Mononuclear cell (primary cell): ENCODE results near the gene TCF12. TPM values are rescaled to one million over a fixed set of nuclear protein-coding genes. Genes with fewer than 3 reads are reported as not detected.

Experiments
- H3K27me3 ChIP-seq: 2 replicates; pipeline ENCODE4 v1.6.0; 2011; ENCODE audit warnings: low read length, control low read depth; ENCODE audit not compliant: insufficient read depth
- H3K4me1 ChIP-seq: 2 replicates; pipeline ENCODE4 v1.5.1; 2011; ENCODE audit warnings: mild to moderate bottlenecking, low read length, control low read depth; ENCODE audit not compliant: insufficient read depth
- H3K4me3 ChIP-seq: 2 replicates; pipeline ENCODE4 v1.5.1; 2011; ENCODE audit warnings: mild to moderate bottlenecking, low read length, moderate library complexity
- H3K9me3 ChIP-seq: 2 replicates; pipeline ENCODE4 v1.5.1; 2011; ENCODE audit warnings: low read depth, mild to moderate bottlenecking, control low read depth, low read length
- total RNA-seq: library from RNA; depleted of rRNA; stranded (reverse); fragments of >200 nt; gene quantifications from one replicate; pipeline ENCODE4 v1.2.3, GENCODE V29; 2012

TCF12 gene
- total RNA-seq, 1 donor: 45.8 TPM

GRCh38 chr15:57025264-57025926, 107.0 kb downstream of the TCF12 start:
- H3K27me3 ChIP-seq: no peaks in the 10 kb centered on the region
- no peak overlapping the region for H3K4me3 ChIP-seq
- no peaks in the 10 kb centered on the region for H3K4me1 ChIP-seq
- H3K9me3 ChIP-seq: no peaks in the 10 kb centered on the region

DNA sequence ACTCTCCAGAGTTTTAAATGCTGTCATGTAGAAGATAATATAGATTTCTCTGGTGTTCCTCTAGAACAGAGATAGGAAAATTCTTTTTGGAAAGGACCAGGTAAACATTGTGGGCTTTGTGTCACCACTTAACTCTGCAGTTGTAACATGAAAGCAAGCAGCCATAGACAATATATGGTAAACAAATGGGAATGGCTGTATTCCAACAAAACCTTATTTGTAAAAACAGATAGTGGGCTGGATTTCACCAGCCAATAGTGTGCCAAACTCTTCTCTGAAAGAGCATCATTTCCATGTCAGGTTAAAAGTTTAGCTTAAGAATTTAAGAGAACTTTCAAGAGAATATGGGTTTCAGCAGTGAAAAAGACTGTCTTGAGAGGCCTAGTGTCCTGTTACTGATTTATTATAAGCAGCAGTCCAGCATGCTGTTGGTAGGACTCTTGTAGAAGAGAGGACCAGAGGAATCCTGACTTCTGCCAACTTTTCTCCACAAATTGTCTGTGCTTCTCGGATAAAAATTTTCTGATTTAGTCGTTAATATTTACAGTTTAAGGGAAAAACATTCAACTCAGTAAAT, 107.7 kb downstream of the TCF12 start:
- Histone ChIP-seq H3K9me3 (no peaks in the 10 kb centered on the region), H3K27me3 (no peaks in the 10 kb centered on the region), H3K4me3 (no peak overlapping the region), H3K4me1 (no peaks in the 10 kb centered on the region)

DNA sequence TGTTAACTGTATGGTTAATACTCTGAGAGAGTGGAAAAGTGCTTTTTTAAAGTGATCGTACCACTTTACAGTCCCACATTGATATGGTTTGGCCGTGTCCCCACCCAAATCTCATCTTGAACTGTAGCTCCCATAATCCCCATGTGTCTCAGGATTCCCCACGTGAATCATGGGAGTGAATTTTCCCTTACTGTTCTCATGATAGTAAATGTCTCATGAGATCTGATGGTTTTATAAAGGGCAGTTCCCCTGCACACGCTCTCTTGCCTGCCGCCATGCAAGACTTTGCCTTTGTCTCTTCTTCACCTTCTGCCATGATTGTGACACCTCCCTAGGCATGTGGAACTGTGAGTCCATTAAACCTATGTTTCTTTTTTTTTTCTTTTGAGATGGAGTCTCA, 109.2 kb downstream of the TCF12 start:
- H3K9me3 ChIP-seq: no peaks in the 10 kb centered on the region
- H3K4me1 ChIP-seq: peaks cover 3% of the 10 kb centered on the region
- no peak overlapping the region for H3K4me3 ChIP-seq
- no peaks in the 10 kb centered on the region for H3K27me3 ChIP-seq

GRCh38 chr15:57028176-57028575, 109.7 kb downstream of the TCF12 start:
- Histone ChIP-seq H3K4me1 (peaks cover 3% of the 10 kb centered on the region), H3K9me3 (no peaks in the 10 kb centered on the region), H3K4me3 (no peak overlapping the region), H3K27me3 (no peaks in the 10 kb centered on the region)

GRCh38 chr15:57030011-57030410, 111.6 kb downstream of the TCF12 start:
- Histone ChIP-seq H3K4me1 (peaks cover 3% of the 10 kb centered on the region), H3K27me3 (no peaks in the 10 kb centered on the region), H3K4me3 (no peak overlapping the region), H3K9me3 (no peaks in the 10 kb centered on the region)

DNA sequence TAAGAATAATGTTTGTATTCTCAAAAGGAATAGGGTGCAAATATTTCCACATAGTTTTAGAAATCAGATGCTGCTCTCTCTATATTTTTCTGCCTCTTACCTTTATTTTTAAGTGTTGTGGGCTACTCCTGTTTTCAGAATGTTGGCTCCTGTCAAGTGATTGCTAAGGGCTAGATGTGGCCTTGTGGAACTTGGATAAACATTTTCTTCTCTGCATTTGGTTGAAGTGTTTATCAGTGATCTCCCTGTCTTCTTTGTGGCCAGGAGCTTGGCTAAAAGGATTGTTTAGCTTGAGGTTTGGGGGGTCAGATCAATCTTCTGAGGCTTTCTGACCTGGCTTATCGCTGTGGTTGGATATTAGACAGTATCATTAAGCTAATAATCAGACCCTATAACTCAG, 112.6 kb downstream of the TCF12 start:
- H3K27me3 ChIP-seq: no peaks in the 10 kb centered on the region
- no peak overlapping the region for H3K4me3 ChIP-seq
- H3K9me3 ChIP-seq: no peaks in the 10 kb centered on the region
- H3K4me1 ChIP-seq: peaks cover 11% of the 10 kb centered on the region

- peaks cover 11% of the 10 kb centered on the region for H3K4me1 ChIP-seq
- H3K4me3 ChIP-seq: no peak overlapping the region
- no peaks in the 10 kb centered on the region for H3K27me3 ChIP-seq
- H3K9me3 ChIP-seq: no peaks in the 10 kb centered on the region
Measured at GRCh38 chr15:57031605-57032004, 113.2 kb downstream of the TCF12 start.

- H3K4me3 ChIP-seq: no peak overlapping the region
- H3K27me3 ChIP-seq: no peaks in the 10 kb centered on the region
- no peaks in the 10 kb centered on the region for H3K9me3 ChIP-seq
Measured at GRCh38 chr15:57032338-57032737, 113.9 kb downstream of the TCF12 start.

DNA sequence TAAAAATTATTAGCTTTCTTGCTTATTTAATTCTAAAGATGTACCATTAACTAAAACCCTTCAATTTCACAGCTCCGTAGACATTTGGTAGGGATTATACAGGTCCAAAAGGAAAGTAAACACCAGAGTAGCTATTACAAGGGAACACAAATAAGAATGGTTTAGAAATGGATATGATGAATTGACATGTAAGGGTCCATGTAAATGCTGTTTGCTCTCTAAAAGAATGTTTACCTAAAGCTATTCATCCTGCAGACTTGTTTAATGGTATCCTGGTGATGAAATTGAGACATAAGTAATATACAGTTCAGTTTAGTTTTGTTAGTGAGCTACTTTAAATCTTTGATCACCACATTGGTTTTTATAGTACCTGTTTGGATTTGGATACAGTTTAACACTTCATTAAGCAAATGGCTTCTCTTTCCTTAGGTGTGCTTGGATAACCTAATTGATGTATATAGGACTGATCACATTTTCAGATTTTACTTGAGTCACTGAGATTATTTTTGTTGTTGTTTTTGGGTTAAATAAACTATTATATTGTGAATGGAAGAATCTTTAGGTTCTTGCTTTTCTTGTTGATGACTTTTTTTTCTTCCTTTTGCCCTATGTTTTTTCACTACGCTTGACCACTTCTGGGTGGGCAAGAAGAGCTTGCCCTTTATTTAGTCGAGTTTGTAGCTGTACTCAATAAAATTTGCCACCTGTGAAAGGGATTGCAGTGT, 115.4 kb downstream of the TCF12 start:
- Histone ChIP-seq H3K9me3 (no peaks in the 10 kb centered on the region), H3K4me1 (peaks cover 11% of the 10 kb centered on the region), H3K4me3 (no peak overlapping the region), H3K27me3 (no peaks in the 10 kb centered on the region)

More at GRCh38 chr15:57032338-57032737, 113.9 kb downstream of the TCF12 start:
- peaks cover 11% of the 10 kb centered on the region for H3K4me1 ChIP-seq

- H3K9me3 ChIP-seq: no peaks in the 10 kb centered on the region
Measured at GRCh38 chr15:57034613-57035012, 116.2 kb downstream of the TCF12 start.

GRCh38 chr15:57035664-57036063, 117.2 kb downstream of the TCF12 start:
- Histone ChIP-seq H3K27me3 (no peaks in the 10 kb centered on the region), H3K9me3 (no peaks in the 10 kb centered on the region), H3K4me3 (no peak overlapping the region), H3K4me1 (peaks cover 11% of the 10 kb centered on the region)

More at GRCh38 chr15:57034613-57035012, 116.2 kb downstream of the TCF12 start:
- Histone ChIP-seq H3K4me1 (peaks cover 11% of the 10 kb centered on the region), H3K27me3 (no peaks in the 10 kb centered on the region), H3K4me3 (no peak overlapping the region)

DNA sequence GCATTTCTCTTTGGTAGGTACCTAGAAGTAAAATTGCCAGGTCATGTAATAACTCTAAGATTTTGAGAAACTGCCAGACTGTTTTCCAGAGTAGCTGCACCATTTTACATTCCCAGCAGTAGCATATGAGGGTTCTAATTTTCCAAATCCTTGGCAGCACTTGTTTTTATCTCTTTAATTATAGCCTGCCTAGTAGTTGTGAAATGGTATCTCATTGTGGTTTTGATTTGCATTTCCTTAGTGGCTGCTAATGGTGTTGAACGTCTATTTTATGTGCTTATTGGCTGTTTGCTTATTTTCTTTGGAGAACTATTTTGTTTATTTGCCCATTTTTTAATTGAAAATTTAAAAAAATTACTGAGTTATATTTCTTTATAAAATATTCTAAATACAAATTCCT, 117.9 kb downstream of the TCF12 start:
- Histone ChIP-seq H3K9me3 (no peaks in the 10 kb centered on the region), H3K4me1 (peaks cover 11% of the 10 kb centered on the region), H3K4me3 (no peak overlapping the region), H3K27me3 (no peaks in the 10 kb centered on the region)

DNA sequence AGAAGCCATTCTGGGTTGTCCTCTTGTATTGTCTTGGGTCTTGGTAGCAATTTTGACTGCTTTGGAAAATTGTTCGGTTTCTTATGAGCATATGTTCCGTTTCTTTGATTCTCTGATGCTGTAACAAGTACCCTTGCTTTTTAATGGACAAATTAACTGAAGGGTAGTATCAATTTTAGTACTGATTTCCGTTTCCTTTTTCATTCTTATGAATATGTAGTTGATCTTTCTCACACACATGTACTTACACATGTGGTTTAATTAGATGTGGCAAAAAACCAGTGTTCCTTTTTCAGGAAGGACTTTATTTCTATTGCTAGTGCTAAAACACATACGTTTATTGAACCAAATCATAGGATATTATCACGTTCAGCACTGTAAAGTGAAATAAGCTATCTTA, 119.1 kb downstream of the TCF12 start:
- no peak overlapping the region for H3K4me3 ChIP-seq
- no peaks in the 10 kb centered on the region for H3K27me3 ChIP-seq
- H3K9me3 ChIP-seq: no peaks in the 10 kb centered on the region
- H3K4me1 ChIP-seq: peaks cover 8% of the 10 kb centered on the region

DNA sequence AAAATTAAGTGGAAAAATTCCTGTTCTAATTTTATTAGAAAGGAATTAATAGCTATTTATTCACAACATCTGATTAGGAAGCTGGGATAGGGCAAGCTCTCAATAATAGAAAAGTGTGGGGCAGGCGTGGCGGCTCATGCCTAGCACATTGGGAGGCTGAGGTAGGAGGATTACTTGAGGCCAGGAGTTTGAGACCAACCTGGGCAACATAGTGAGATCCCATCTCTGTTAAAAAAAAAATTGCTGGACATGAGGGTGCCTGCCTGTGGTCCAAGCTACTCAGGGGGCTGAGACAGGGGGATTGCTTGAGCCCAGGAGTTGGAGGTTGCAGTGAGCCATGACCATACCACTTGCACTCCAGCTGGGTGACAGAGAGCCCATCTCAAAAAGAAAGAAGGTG, 119.6 kb downstream of the TCF12 start:
- H3K4me3 ChIP-seq: no peak overlapping the region
- peaks cover 8% of the 10 kb centered on the region for H3K4me1 ChIP-seq
- H3K9me3 ChIP-seq: no peaks in the 10 kb centered on the region
- no peaks in the 10 kb centered on the region for H3K27me3 ChIP-seq

DNA sequence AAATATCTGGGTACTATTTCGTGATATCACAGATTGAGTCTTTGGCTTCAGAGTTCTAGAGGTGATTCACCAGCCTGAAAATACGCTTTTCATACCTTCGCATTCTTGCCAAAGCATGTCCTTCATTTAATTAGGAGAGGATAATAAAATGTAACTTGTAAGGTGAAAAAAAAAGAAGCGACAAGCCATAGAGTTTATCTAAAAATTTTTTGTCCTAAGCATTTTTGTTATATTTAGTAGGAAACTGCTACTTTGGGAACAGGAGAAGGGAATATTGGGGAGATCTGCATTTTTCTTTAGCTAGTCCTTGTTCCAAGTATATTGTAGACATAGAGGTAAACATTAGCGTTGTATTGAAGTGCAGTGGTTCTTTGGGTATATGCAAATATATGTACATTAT, 120.1 kb downstream of the TCF12 start:
- Histone ChIP-seq H3K27me3 (no peaks in the 10 kb centered on the region), H3K9me3 (no peaks in the 10 kb centered on the region), H3K4me3 (no peak overlapping the region), H3K4me1 (peaks cover 8% of the 10 kb centered on the region)
